Activated CD8-positive, alpha-beta T cell treated with anti-CD3 and anti-CD28 coated beads for 36 hours (primary cell): ENCODE results near the gene ARL6IP4. TPM values are rescaled to one million over a fixed set of nuclear protein-coding genes. Genes with fewer than 3 reads are reported as not detected.

Experiments
- ATAC-seq: fragments of 200-7000 bp; cut with Tn5 transposase; one replicate; pipeline ENCODE4 v1.10.0; 2021; ENCODE audit warnings: mild to moderate bottlenecking, moderate library complexity
- CTCF ChIA-PET: fragments of 350-600 bp; sonication (Branson Sonifier 250); formaldehyde crosslinking; loops from one replicate; lab custom pipeline; 2021; ENCODE audit warnings: antibody characterized with exemption; lab: Charles Lee
- POLR2A ChIA-PET: fragments of 350-600 bp; sonication (Branson Sonifier 250); formaldehyde crosslinking; loops from one replicate; lab custom pipeline; 2021; ENCODE audit warnings: antibody characterized with exemption; lab: Charles Lee
- DNase-seq: peaks from one replicate; pipeline ENCODE4 v3.0.0-alpha.2; 2020
- H3K27ac Mint-ChIP-seq: one replicate; pipeline ENCODE4 v1.8.0; 2021; ENCODE audit warnings: mild to moderate bottlenecking, mixed read lengths
- H3K27me3 Mint-ChIP-seq: one replicate; pipeline ENCODE4 v1.8.0; 2021; ENCODE audit warnings: mixed read lengths
- H3K36me3 Mint-ChIP-seq: one replicate; pipeline ENCODE4 v1.8.0; 2021; ENCODE audit warnings: low read depth, mixed read lengths
- H3K4me1 Mint-ChIP-seq: one replicate; pipeline ENCODE4 v1.8.0; 2021; ENCODE audit warnings: low read depth, mixed read lengths
- H3K4me3 Mint-ChIP-seq: one replicate; pipeline ENCODE4 v1.8.0; 2021; ENCODE audit warnings: mild to moderate bottlenecking, moderate library complexity, mixed read lengths
- H3K9me3 Mint-ChIP-seq: one replicate; pipeline ENCODE4 v1.8.0; 2021; ENCODE audit warnings: mixed read lengths
- CTCF ChIP-seq: fragments of 200-600 bp; IDR thresholded peaks from one replicate; pipeline ENCODE4 v1.8.0; 2022; ENCODE audit warnings: antibody characterized with exemption, mild to moderate bottlenecking
- intact Hi-C: fragments of 100-400 bp; cut with micrococcal nuclease; formaldehyde crosslinking; loops from one replicate; pipeline ENCODE4 v1.10.0; 2022
- microRNA-seq: library from miRNA; unstranded; fragments of <30 nt; microRNA quantifications from one replicate; pipeline ENCODE4 v1.2.0, GENCODE V29; 2022; ENCODE audit warnings: borderline microRNAs expressed, borderline replicate concordance
- total RNA-seq, 2 experiments: library from RNA; stranded (reverse); gene quantifications; one replicate each; pipeline ENCODE4 v1.2.3, GENCODE V29; 2021

Gene ARL6IP4
- total RNA-seq, 2 experiments from 2014 or later: 174 to 180 TPM

GRCh38 chr12:123030686-123031085 is 50.2 kb downstream of the ARL6IP4 start:
- peaks cover 26% of the 10 kb centered on the region for H3K4me1 Mint-ChIP-seq
- ChIA-PET CTCF (no interaction called here), POLR2A (no interaction called here)
- peaks cover 8% of the 10 kb centered on the region for H3K36me3 Mint-ChIP-seq
- H3K4me3 Mint-ChIP-seq: no peak overlapping the region
- no peak for TF ChIP-seq CTCF
- intact Hi-C loops: no loop called here
- DNase-seq: no peak
- H3K27ac Mint-ChIP-seq: no peak overlapping the region
- ATAC-seq: no peak
- H3K27me3 Mint-ChIP-seq: no peaks in the 10 kb centered on the region
- no peaks in the 10 kb centered on the region for H3K9me3 Mint-ChIP-seq

GRCh38 chr12:123031171-123031845 is 50.8 kb downstream of the ARL6IP4 start:
- CTCF ChIA-PET: interaction anchor here (2.3 kb wide), 1 partner anchor 12 kb away, joined by 12 read pairs; no protein-coding TSS in a partner anchor
- DNase-seq (no peak), ATAC-seq (no peak)
- POLR2A ChIA-PET: interaction anchor here (1.4 kb wide), 1 partner anchor 28 kb away, joined by 3 read pairs; no protein-coding TSS in a partner anchor
- intact Hi-C loops: no loop called here
- Mint-ChIP-seq H3K36me3 (peaks cover 8% of the 10 kb centered on the region), H3K27ac (no peak overlapping the region), H3K4me3 (no peak overlapping the region), H3K4me1 (peaks cover 24% of the 10 kb centered on the region), H3K27me3 (no peaks in the 10 kb centered on the region), H3K9me3 (no peaks in the 10 kb centered on the region)
- TF ChIP-seq CTCF: no peak

Small RNA genes within 50 kb of the gene (microRNA-seq; reads per million reads assigned to microRNA genes)
- not detected for gene MIR4304

Other genes starting within 250 kb of the ARL6IP4 start
- under 1 TPM; 0.18 to 0.25 TPM for gene HCAR1, start 249.8 kb upstream of the ARL6IP4 start, total RNA-seq
- 10 to 100 TPM; 56.3 to 57.2 TPM for gene DENR, start 227.9 kb upstream of the ARL6IP4 start, total RNA-seq
- gene CCDC62, start 206.1 kb upstream of the ARL6IP4 start, total RNA-seq: under 1 TPM; 0.45 to 0.61 TPM
- gene HIP1R, start 145.2 kb upstream of the ARL6IP4 start, total RNA-seq: 10 to 100 TPM; 22.8 to 22.9 TPM
- 10 to 100 TPM; 17.8 to 18.4 TPM for gene VPS37B, start 84.6 kb upstream of the ARL6IP4 start, total RNA-seq
- 1 to 10 TPM; 4.3 to 4.9 TPM for gene ABCB9, start 14.2 kb upstream of the ARL6IP4 start, total RNA-seq
- 10 to 100 TPM; 27.1 to 31.5 TPM for gene OGFOD2, start 5.4 kb upstream of the ARL6IP4 start, total RNA-seq
- 10 to 100 TPM; 15.3 to 17.9 TPM for gene PITPNM2, start 170.4 kb downstream of the ARL6IP4 start, total RNA-seq